Mononuclear cell (primary cell): ENCODE data around the gene ADCY3. TPM values are rescaled to one million over a fixed set of nuclear protein-coding genes. Genes with fewer than 3 reads are reported as not detected.

Experiments used
- H3K27me3 ChIP-seq: 2 replicates; pipeline ENCODE4 v1.6.0; 2011; ENCODE audit warnings: low read length, control low read depth; ENCODE audit not compliant: insufficient read depth
- H3K4me1 ChIP-seq: 2 replicates; pipeline ENCODE4 v1.5.1; 2011; ENCODE audit warnings: mild to moderate bottlenecking, low read length, control low read depth; ENCODE audit not compliant: insufficient read depth
- H3K4me3 ChIP-seq: 2 replicates; pipeline ENCODE4 v1.5.1; 2011; ENCODE audit warnings: mild to moderate bottlenecking, low read length, moderate library complexity
- H3K9me3 ChIP-seq: 2 replicates; pipeline ENCODE4 v1.5.1; 2011; ENCODE audit warnings: low read depth, mild to moderate bottlenecking, control low read depth, low read length
- total RNA-seq: library from RNA; depleted of rRNA; stranded (reverse); fragments of >200 nt; gene quantifications from one replicate; pipeline ENCODE4 v1.2.3, GENCODE V29; 2012

Gene ADCY3
- total RNA-seq, 1 donor: 10.7 TPM

- Histone ChIP-seq H3K9me3 (no peaks in the 10 kb centered on the region), H3K27me3 (no peaks in the 10 kb centered on the region), H3K4me3 (no peak overlapping the region), H3K4me1 (peaks cover 32% of the 10 kb centered on the region)
Observed at GRCh38 chr2:24918326-24919036, 1.6 kb downstream of the ADCY3 start.

- no peaks in the 10 kb centered on the region for H3K27me3 ChIP-seq
- H3K9me3 ChIP-seq: no peaks in the 10 kb centered on the region
- H3K4me3 ChIP-seq: no peak overlapping the region
- H3K4me1 ChIP-seq: peaks cover 32% of the 10 kb centered on the region
Observed at GRCh38 chr2:24917731-24918325, 2.2 kb downstream of the ADCY3 start.

- no peaks in the 10 kb centered on the region for H3K9me3 ChIP-seq
Observed at GRCh38 chr2:24917086-24917485, 3.0 kb downstream of the ADCY3 start.

GRCh38 chr2:24915796-24916195, 4.2 kb downstream of the ADCY3 start:
- H3K4me3 ChIP-seq: no peak overlapping the region
- no peaks in the 10 kb centered on the region for H3K9me3 ChIP-seq
- H3K4me1 ChIP-seq: peaks cover 29% of the 10 kb centered on the region
- H3K27me3 ChIP-seq: no peaks in the 10 kb centered on the region

More at GRCh38 chr2:24917086-24917485, 3.0 kb downstream of the ADCY3 start:
- Histone ChIP-seq H3K4me1 (peaks cover 32% of the 10 kb centered on the region), H3K27me3 (no peaks in the 10 kb centered on the region), H3K4me3 (no peak overlapping the region)

GRCh38 chr2:24915175-24915574, 4.9 kb downstream of the ADCY3 start:
- no peaks in the 10 kb centered on the region for H3K9me3 ChIP-seq
- H3K4me3 ChIP-seq: no peak overlapping the region
- H3K27me3 ChIP-seq: no peaks in the 10 kb centered on the region
- peaks cover 25% of the 10 kb centered on the region for H3K4me1 ChIP-seq

GRCh38 chr2:24914713-24915112, 5.3 kb downstream of the ADCY3 start:
- peaks cover 25% of the 10 kb centered on the region for H3K4me1 ChIP-seq

GRCh38 chr2:24913911-24914310, 6.1 kb downstream of the ADCY3 start:
- Histone ChIP-seq H3K9me3 (no peaks in the 10 kb centered on the region), H3K4me1 (peaks cover 19% of the 10 kb centered on the region), H3K27me3 (no peaks in the 10 kb centered on the region), H3K4me3 (no peak overlapping the region)

More at GRCh38 chr2:24914713-24915112, 5.3 kb downstream of the ADCY3 start:
- no peak overlapping the region for H3K4me3 ChIP-seq
- no peaks in the 10 kb centered on the region for H3K27me3 ChIP-seq
- H3K9me3 ChIP-seq: no peaks in the 10 kb centered on the region

- H3K27me3 ChIP-seq: no peaks in the 10 kb centered on the region
- peaks cover 10% of the 10 kb centered on the region for H3K4me1 ChIP-seq
- H3K9me3 ChIP-seq: no peaks in the 10 kb centered on the region
- H3K4me3 ChIP-seq: no peak overlapping the region
Observed at GRCh38 chr2:24912986-24913385, 7.1 kb downstream of the ADCY3 start.

GRCh38 chr2:24912523-24912922, 7.5 kb downstream of the ADCY3 start:
- no peaks in the 10 kb centered on the region for H3K27me3 ChIP-seq
- no peaks in the 10 kb centered on the region for H3K9me3 ChIP-seq
- H3K4me3 ChIP-seq: no peak overlapping the region
- peaks cover 5% of the 10 kb centered on the region for H3K4me1 ChIP-seq

- H3K9me3 ChIP-seq: no peaks in the 10 kb centered on the region
- H3K4me1 ChIP-seq: no peaks in the 10 kb centered on the region
- H3K27me3 ChIP-seq: no peaks in the 10 kb centered on the region
- no peak overlapping the region for H3K4me3 ChIP-seq
Observed at GRCh38 chr2:24910245-24910644, 9.8 kb downstream of the ADCY3 start.

GRCh38 chr2:24909555-24910177, 10.4 kb downstream of the ADCY3 start:
- no peaks in the 10 kb centered on the region for H3K9me3 ChIP-seq
- H3K4me3 ChIP-seq: no peak overlapping the region
- no peaks in the 10 kb centered on the region for H3K27me3 ChIP-seq
- no peaks in the 10 kb centered on the region for H3K4me1 ChIP-seq

- no peaks in the 10 kb centered on the region for H3K9me3 ChIP-seq
- no peaks in the 10 kb centered on the region for H3K4me1 ChIP-seq
- no peak overlapping the region for H3K4me3 ChIP-seq
- no peaks in the 10 kb centered on the region for H3K27me3 ChIP-seq
Observed at GRCh38 chr2:24908461-24908901, 11.6 kb downstream of the ADCY3 start.

- H3K4me3 ChIP-seq: no peak overlapping the region
- no peaks in the 10 kb centered on the region for H3K9me3 ChIP-seq
- H3K27me3 ChIP-seq: no peaks in the 10 kb centered on the region
- H3K4me1 ChIP-seq: no peaks in the 10 kb centered on the region
Observed at GRCh38 chr2:24907116-24907515, 12.9 kb downstream of the ADCY3 start.

- Histone ChIP-seq H3K27me3 (no peaks in the 10 kb centered on the region), H3K9me3 (no peaks in the 10 kb centered on the region)
Observed at GRCh38 chr2:24906466-24906865, 13.6 kb downstream of the ADCY3 start.

GRCh38 chr2:24903161-24904103, 16.6 kb downstream of the ADCY3 start:
- H3K27me3 ChIP-seq: no peaks in the 10 kb centered on the region
- H3K4me1 ChIP-seq: no peaks in the 10 kb centered on the region
- no peak overlapping the region for H3K4me3 ChIP-seq
- H3K9me3 ChIP-seq: no peaks in the 10 kb centered on the region

More at GRCh38 chr2:24906466-24906865, 13.6 kb downstream of the ADCY3 start:
- no peak overlapping the region for H3K4me3 ChIP-seq
- H3K4me1 ChIP-seq: no peaks in the 10 kb centered on the region
